ENCODE results near the gene NKAIN4. TPM values are rescaled to one million over a fixed set of nuclear protein-coding genes. Genes with fewer than 3 reads are reported as not detected.

NKAIN4 gene
- total and polyA plus RNA-seq, 8 donors: 1.1 to 18.1 (median 7.8) TPM; not detected in 1

GRCh38 chr20:63282946-63283345 is 28.7 kb upstream of the NKAIN4 start:
- Histone ChIP-seq H3K4me3 (no peak overlapping the region), H3K9me3 (no peaks in the 10 kb centered on the region), H3K27ac (no peak overlapping the region), H3K27me3 (no peaks in the 10 kb centered on the region), H3K36me3 (peaks cover 0 to 100% of the 10 kb centered on the region in 2 donors), H3K4me1 (no peaks in the 10 kb centered on the region)
- no peak for TF ChIP-seq CTCF (IDR thresholded peaks at IDR 0.05)
- intact Hi-C loops (cut with DNase I): no loop called here
- DNase-seq (peak in 1 of 4 donors; percentile 70), ATAC-seq (no peak)

GRCh38 chr20:63281742-63282665 is 27.7 kb upstream of the NKAIN4 start:
- Histone ChIP-seq H3K9me3 (no peaks in the 10 kb centered on the region), H3K36me3 (peaks cover 0 to 100% of the 10 kb centered on the region in 2 donors), H3K4me3 (no peak overlapping the region), H3K27me3 (no peaks in the 10 kb centered on the region), H3K27ac (no peak overlapping the region), H3K4me1 (no peaks in the 10 kb centered on the region)
- intact Hi-C loops (cut with DNase I): no loop called here
- DNase-seq (peak in 1 of 4 donors; percentile 66), ATAC-seq (no peak)
- TF ChIP-seq CTCF (IDR thresholded peaks at IDR 0.05): no peak

GRCh38 chr20:63280929-63281545 is 26.8 kb upstream of the NKAIN4 start:
- H3K27ac ChIP-seq: no peak overlapping the region
- no peaks in the 10 kb centered on the region for H3K9me3 ChIP-seq
- H3K27me3 ChIP-seq: no peaks in the 10 kb centered on the region
- no peak for TF ChIP-seq CTCF (IDR thresholded peaks at IDR 0.05)
- no peak overlapping the region for H3K4me3 ChIP-seq
- intact Hi-C loops (cut with DNase I): no loop called here
- DNase-seq (peak in 1 of 4 donors; percentile 67), ATAC-seq (no peak)
- no peaks in the 10 kb centered on the region for H3K4me1 ChIP-seq
- peaks cover 0 to 100% of the 10 kb centered on the region in 2 donors for H3K36me3 ChIP-seq

- ATAC-seq: no peak
- peak in 1 of 4 donors; percentile 29 for DNase-seq
- Histone ChIP-seq H3K4me1 (no peaks in the 10 kb centered on the region), H3K4me3 (no peak overlapping the region), H3K9me3 (no peaks in the 10 kb centered on the region), H3K27me3 (no peaks in the 10 kb centered on the region), H3K36me3 (peaks cover 0 to 99% of the 10 kb centered on the region in 2 donors), H3K27ac (no peak overlapping the region)
- TF ChIP-seq CTCF (IDR thresholded peaks at IDR 0.05): no peak
- intact Hi-C loops (cut with DNase I): no loop called here
Observed at GRCh38 chr20:63280371-63280770, 26.1 kb upstream of the NKAIN4 start.

GRCh38 chr20:63279931-63280330 is 25.7 kb upstream of the NKAIN4 start:
- peaks cover 0 to 94% of the 10 kb centered on the region in 2 donors for H3K36me3 ChIP-seq
- intact Hi-C loops (cut with DNase I): no loop called here
- H3K4me1 ChIP-seq: peaks cover 0 to 4% of the 10 kb centered on the region in 2 donors
- no peak overlapping the region for H3K27ac ChIP-seq
- H3K27me3 ChIP-seq: no peaks in the 10 kb centered on the region
- DNase-seq: peak in 1 of 4 donors; percentile 16
- no peak overlapping the region for H3K4me3 ChIP-seq
- no peaks in the 10 kb centered on the region for H3K9me3 ChIP-seq
- no peak for ATAC-seq
- no peak for TF ChIP-seq CTCF (IDR thresholded peaks at IDR 0.05)
